HepG2 (cell line): ENCODE results near the gene ELOVL2. TPM values are rescaled to one million over a fixed set of nuclear protein-coding genes. Genes with fewer than 3 reads are reported as not detected.

Source experiments
- CBX2 ChIP-seq, 2 experiments: fragments of 200-600 bp in 1 of 2; sonication (generic); formaldehyde crosslinking in 1 of 2; IDR thresholded peaks; 2 replicates each; pipeline versions ENCODE4 v1.7.0 to v1.8.1; 2018 to 2022; ENCODE audit warnings: low read depth in 2 of 2, low read length in 1 of 2, mild to moderate bottlenecking in 1 of 2, missing genetic modification reagents in 1 of 2
- CEBPG ChIP-seq: IDR thresholded peaks from 2 replicates; pipeline ENCODE4 v1.6.1; 2016
- CREBL2 ChIP-seq: sonication (generic); formaldehyde crosslinking; IDR thresholded peaks from 2 replicates; pipeline ENCODE4 v1.8.1; 2023; ENCODE audit warnings: missing genetic modification reagents, mild to moderate bottlenecking, borderline replicate concordance
- GPBP1L1 ChIP-seq: sonication (generic); formaldehyde crosslinking; IDR thresholded peaks from 2 replicates; pipeline ENCODE4 v1.5.0; 2020; ENCODE audit warnings: mild to moderate bottlenecking, missing genetic modification reagents
- KDM4B ChIP-seq: sonication (generic); formaldehyde crosslinking; IDR thresholded peaks from 2 replicates; pipeline ENCODE4 v1.4.0; 2020; ENCODE audit warnings: missing genetic modification reagents
- MBNL3 ChIP-seq: fragments of 250-450 bp; sonication (Bioruptor Pico); conservative IDR thresholded peaks from 2 replicates; pipeline ENCODE4 v1.8.0; 2022; ENCODE audit warnings: mild to moderate bottlenecking, inconsistent platforms
- MEIS2 ChIP-seq: sonication (generic); formaldehyde crosslinking; IDR thresholded peaks from 2 replicates; pipeline ENCODE4 v1.9.0; 2021; ENCODE audit warnings: mild to moderate bottlenecking, missing genetic modification reagents
- MTF2 ChIP-seq: sonication (generic); formaldehyde crosslinking; IDR thresholded peaks from 2 replicates; pipeline ENCODE4 v1.5.0; 2020; ENCODE audit warnings: missing genetic modification reagents, borderline replicate concordance
- MYPOP ChIP-seq: sonication (generic); formaldehyde crosslinking; IDR thresholded peaks from 2 replicates; pipeline ENCODE4 v1.8.1; 2023; ENCODE audit warnings: mild to moderate bottlenecking, moderate library complexity, missing genetic modification reagents
- NAIF1 ChIP-seq: sonication (generic); formaldehyde crosslinking; IDR thresholded peaks from 2 replicates; pipeline ENCODE4 v1.5.0; 2020; ENCODE audit warnings: mild to moderate bottlenecking, missing genetic modification reagents, borderline replicate concordance
- PLRG1 ChIP-seq: fragments of 450-650 bp; conservative IDR thresholded peaks from 2 replicates; pipeline ENCODE4 v1.6.1; 2016
- SMAD1 ChIP-seq: sonication (generic); formaldehyde crosslinking; IDR thresholded peaks from 2 replicates; pipeline ENCODE4 v1.4.0; 2020; ENCODE audit warnings: missing genetic modification reagents, low read depth, mild to moderate bottlenecking, borderline replicate concordance
- THAP11 ChIP-seq: IDR thresholded peaks from 2 replicates; pipeline ENCODE4 v1.6.1; 2016; ENCODE audit warnings: missing biosample characterization, missing genetic modification reagents
- TIGD3 ChIP-seq: sonication (generic); formaldehyde crosslinking; IDR thresholded peaks from 2 replicates; pipeline ENCODE4 v1.5.1; 2020; ENCODE audit warnings: mild to moderate bottlenecking, missing genetic modification reagents, borderline replicate concordance
- YEATS4 ChIP-seq: sonication (generic); formaldehyde crosslinking; IDR thresholded peaks from 2 replicates; pipeline ENCODE4 v1.4.0; 2020; ENCODE audit warnings: missing genetic modification reagents, borderline replicate concordance
- ZBTB20 ChIP-seq: sonication (generic); formaldehyde crosslinking; IDR thresholded peaks from 2 replicates; pipeline ENCODE4 v1.8.1; 2023; ENCODE audit warnings: missing genetic modification reagents, low read depth, mild to moderate bottlenecking, borderline replicate concordance
- ZNF234 ChIP-seq: sonication (generic); formaldehyde crosslinking; conservative IDR thresholded peaks from 2 replicates; pipeline ENCODE4 v1.5.1; 2020; ENCODE audit warnings: mild to moderate bottlenecking, missing genetic modification reagents
- ZNF292 ChIP-seq: sonication (generic); formaldehyde crosslinking; IDR thresholded peaks from 2 replicates; pipeline ENCODE4 v1.8.1; 2022; ENCODE audit warnings: mild to moderate bottlenecking, low read depth, missing genetic modification reagents, borderline replicate concordance
- ZNF30 ChIP-seq: sonication (generic); formaldehyde crosslinking; IDR thresholded peaks from 2 replicates; pipeline ENCODE4 v1.5.0; 2020; ENCODE audit warnings: mild to moderate bottlenecking, missing genetic modification reagents
- ZNF780A ChIP-seq: sonication (generic); formaldehyde crosslinking; IDR thresholded peaks from 2 replicates; pipeline ENCODE4 v1.8.0; 2022; ENCODE audit warnings: mild to moderate bottlenecking, missing genetic modification reagents, moderate library complexity
- ZSCAN20 ChIP-seq: sonication (generic); formaldehyde crosslinking; IDR thresholded peaks from 2 replicates; pipeline ENCODE4 v1.4.0; 2020; ENCODE audit warnings: missing genetic modification reagents, mild to moderate bottlenecking, borderline replicate concordance
- polyA plus RNA-seq, 8 experiments: library from polyadenylated mRNA; depleted of rRNA in 3 of 8; stranded (reverse) in 7 of 8; unstranded in 1 of 8; fragments of >200 nt; fragmentation: Illumina TruSeq in 4 of 8; extraction: Trizol in 4 of 8; gene quantifications; 2 replicates each; pipeline versions ENCODE4 v1.2.1 to v1.2.3, GENCODE V29; 2011 to 2016; ENCODE audit warnings: low read depth in 4 of 8, missing spikeins in 1 of 8, mixed read lengths in 1 of 8; ENCODE audit not compliant: insufficient read depth in 1 of 8
- total RNA-seq, 5 experiments: library from RNA; depleted of rRNA; stranded (reverse); fragments of >200 nt; fragmentation: Illumina TruSeq; extraction: Trizol; gene quantifications; 2 replicates each; pipeline ENCODE4 v1.2.3, GENCODE V29; 2016; ENCODE audit warnings: low read depth in 1 of 5
- TF ChIP-seq, protein P1 (sequence below): IDR thresholded peaks from 2 replicates; pipeline ENCODE4 v1.6.1; 2016; ENCODE audit warnings: low read depth, borderline replicate concordance
- TF ChIP-seq, protein P2 (sequence below): sonication (generic); formaldehyde crosslinking; conservative IDR thresholded peaks from 2 replicates; pipeline ENCODE4 v1.8.0; 2022; ENCODE audit warnings: missing genetic modification reagents

The ELOVL2 gene
- total and polyA plus RNA-seq, 2 of the 13 experiments (the other 11 are each of a cell fraction or from before 2014, with no cell fraction given) = 43.6 to 65.4 TPM

GRCh38 chr6:10957414-10957886, 86.7 kb downstream of the ELOVL2 start (continued):
- TF ChIP-seq ZNF234 (CRISPR knock-in tag) = no peak
- TF ChIP-seq MYPOP (CRISPR knock-in tag) = no peak
- TF ChIP-seq, protein P1, sequence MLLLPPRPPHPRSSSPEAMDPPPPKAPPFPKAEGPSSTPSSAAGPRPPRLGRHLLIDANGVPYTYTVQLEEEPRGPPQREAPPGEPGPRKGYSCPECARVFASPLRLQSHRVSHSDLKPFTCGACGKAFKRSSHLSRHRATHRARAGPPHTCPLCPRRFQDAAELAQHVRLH = peak; percentile 81; the same call in 1 of the 2 replicates
- peak; percentile 93 for TF ChIP-seq ZNF292 (CRISPR knock-in tag)
- no peak for TF ChIP-seq MBNL3
- TF ChIP-seq GPBP1L1 = no peak
- no peak for TF ChIP-seq MTF2 (CRISPR knock-in tag)
- peak; percentile 75; the same call in 1 of the 2 replicates for TF ChIP-seq YEATS4 (CRISPR knock-in tag)
- no peak for TF ChIP-seq NAIF1 (CRISPR knock-in tag)
- TF ChIP-seq CREBL2 (CRISPR knock-in tag) = no peak
- TF ChIP-seq CBX2 (IDR thresholded peaks at IDR 0.05; ENCODE audit: low read depth, low read length) = no peak
- no peak for TF ChIP-seq CBX2 (CRISPR knock-in tag; IDR thresholded peaks at IDR 0.05; ENCODE audit: low read depth)
- no peak for TF ChIP-seq TIGD3
- TF ChIP-seq ZNF30 (CRISPR knock-in tag) = no peak
- TF ChIP-seq, protein P2, sequence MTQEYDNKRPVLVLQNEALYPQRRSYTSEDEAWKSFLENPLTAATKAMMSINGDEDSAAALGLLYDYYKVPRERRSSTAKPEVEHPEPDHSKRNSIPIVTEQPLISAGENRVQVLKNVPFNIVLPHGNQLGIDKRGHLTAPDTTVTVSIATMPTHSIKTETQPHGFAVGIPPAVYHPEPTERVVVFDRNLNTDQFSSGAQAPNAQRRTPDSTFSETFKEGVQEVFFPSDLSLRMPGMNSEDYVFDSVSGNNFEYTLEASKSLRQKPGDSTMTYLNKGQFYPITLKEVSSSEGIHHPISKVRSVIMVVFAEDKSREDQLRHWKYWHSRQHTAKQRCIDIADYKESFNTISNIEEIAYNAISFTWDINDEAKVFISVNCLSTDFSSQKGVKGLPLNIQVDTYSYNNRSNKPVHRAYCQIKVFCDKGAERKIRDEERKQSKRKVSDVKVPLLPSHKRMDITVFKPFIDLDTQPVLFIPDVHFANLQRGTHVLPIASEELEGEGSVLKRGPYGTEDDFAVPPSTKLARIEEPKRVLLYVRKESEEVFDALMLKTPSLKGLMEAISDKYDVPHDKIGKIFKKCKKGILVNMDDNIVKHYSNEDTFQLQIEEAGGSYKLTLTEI = no peak
- peak; percentile 74; the same call in 1 of the 2 replicates for TF ChIP-seq MEIS2 (CRISPR knock-in tag)
- peak; percentile 63; the same call in 1 of the 2 replicates for TF ChIP-seq THAP11 (CRISPR knock-in tag)
- TF ChIP-seq PLRG1 = no peak
- TF ChIP-seq ZNF780A (CRISPR knock-in tag) = no peak
- TF ChIP-seq SMAD1 (CRISPR knock-in tag) = no peak
- no peak; the same call in 1 of the 2 replicates for TF ChIP-seq ZSCAN20 (CRISPR knock-in tag)
- TF ChIP-seq ZBTB20 (CRISPR knock-in tag) = 0 out of 2 replicates have a peak, but pooled peaks have one; percentile 70
- TF ChIP-seq KDM4B = 0 out of 2 replicates have a peak, but pooled peaks have one; percentile 27
- peak; percentile 64 for TF ChIP-seq CEBPG (CRISPR knock-in tag)
